NCI-H146 treated with DMSO at 0.1 percent for 48 hours (cell line): ENCODE measurements around the gene ARMH3.
"Not testable (repeated sequence)": the region's sequence is repeated elsewhere in the genome, so short reads cannot be mapped to it uniquely, and the experiment has no call there.

Source experiments
- DNase-seq: peaks from one replicate; lab custom pipeline; 2025; ENCODE audit not compliant: unreplicated experiment; lab: John Stamatoyannopoulos, UW

ARMH3 gene

GRCh38 chr10:101993651-101994200, 62.2 kb downstream of the ARMH3 start:
- no peak for DNase-seq

- DNase-seq, result no peak
Measured at GRCh38 chr10:101993221-101993620, 62.8 kb downstream of the ARMH3 start.

GRCh38 chr10:101987136-101987535, 68.8 kb downstream of the ARMH3 start:
- no peak for DNase-seq

DNA sequence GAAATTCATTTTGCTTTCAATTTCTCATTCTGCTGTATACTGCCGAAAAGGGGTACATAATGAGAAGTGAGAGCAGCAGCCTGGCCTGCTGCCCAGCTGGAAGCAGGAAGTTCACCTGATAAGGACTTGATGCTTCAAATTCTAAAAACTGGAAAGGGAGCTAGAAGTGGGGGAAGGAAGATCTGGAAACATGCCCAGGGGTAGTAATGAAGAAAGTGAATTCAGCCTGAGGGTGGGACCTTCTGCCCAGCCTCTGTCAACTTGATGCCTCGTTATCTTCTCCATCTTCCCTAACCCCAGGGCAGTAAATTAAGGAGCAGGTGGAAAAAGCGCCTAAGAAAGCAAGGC, 69.4 kb downstream of the ARMH3 start:
- no peak for DNase-seq

DNA sequence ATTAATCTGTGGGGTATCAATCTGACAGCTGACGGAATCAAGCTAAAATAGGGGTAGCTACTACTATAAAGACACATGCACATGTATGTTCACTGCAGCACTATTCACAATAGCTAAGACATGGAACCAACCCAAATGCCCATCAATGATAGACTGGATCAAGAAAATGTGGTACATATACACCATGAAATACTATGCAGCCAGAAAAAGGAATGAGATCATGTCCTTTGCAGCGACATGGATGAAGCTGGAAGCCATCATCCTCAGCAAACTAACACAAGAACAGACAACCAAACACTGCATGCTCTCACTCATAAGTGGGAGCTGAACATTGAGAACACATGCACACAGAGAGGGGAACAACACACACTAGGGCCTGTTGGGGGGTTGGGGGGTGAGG, 75.3 kb downstream of the ARMH3 start:
- DNase-seq, result not testable (repeated sequence)

DNA sequence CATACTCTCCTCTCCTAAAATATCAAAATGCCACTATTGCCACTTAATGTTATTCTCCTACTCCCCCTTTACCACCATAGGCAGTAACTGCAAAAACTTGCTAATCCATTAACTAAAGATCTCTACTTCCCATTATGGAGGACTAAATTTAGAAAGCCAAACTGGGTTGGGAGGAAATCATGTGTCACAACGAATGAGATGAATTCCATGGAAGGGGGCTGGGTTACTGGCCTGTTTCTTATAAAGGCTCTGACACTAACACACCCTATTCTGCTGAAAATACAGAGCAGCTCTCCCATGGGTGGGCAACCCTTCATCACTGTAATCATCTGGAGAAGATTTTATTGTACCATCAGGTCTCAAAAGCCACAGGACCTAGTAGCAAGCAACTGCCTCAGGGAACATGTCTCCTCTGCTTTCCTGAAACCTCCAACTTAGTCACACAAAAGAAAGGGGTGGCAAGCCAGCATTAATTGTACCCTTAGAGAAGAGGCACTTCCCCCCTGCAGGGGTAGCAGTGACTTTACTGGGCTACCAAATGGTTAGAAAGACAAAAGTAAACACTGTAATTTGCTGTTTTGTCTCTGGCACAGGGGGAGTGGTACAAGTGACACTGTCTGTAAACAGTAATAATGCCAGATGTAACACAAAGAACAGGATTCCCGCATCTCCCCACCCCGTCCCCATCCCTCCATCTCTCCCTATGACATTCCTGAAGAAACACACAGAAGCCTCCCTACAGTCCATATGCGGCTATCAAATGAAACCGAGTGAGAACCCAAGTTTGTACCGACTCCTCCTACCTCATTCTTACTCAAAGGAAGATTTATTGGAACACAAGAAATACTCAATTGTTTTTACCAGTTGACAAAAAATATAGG, 81.6 kb downstream of the ARMH3 start:
- peak; percentile 96 for DNase-seq

DNA sequence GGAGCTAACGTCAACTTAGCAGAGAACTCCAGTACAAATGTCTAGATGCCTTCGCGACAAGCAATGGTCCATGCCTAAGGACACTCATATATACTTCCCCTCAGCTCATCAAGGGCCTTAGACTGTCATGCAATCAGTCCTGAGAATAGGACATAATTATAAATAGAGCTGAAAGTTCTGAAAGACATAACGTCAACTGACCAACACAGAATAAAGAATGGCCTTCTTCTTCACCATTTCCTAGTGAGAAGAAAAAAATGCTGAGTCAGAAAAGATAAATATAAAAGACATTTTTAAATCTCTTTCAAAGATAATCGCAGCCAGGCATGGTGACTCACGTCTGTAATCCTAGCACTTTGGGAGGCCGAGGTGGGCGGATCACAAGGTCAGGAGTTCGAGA, 83.2 kb downstream of the ARMH3 start:
- no peak for DNase-seq

GRCh38 chr10:101969412-101969922, 86.5 kb downstream of the ARMH3 start:
- DNase-seq, result no peak

DNA sequence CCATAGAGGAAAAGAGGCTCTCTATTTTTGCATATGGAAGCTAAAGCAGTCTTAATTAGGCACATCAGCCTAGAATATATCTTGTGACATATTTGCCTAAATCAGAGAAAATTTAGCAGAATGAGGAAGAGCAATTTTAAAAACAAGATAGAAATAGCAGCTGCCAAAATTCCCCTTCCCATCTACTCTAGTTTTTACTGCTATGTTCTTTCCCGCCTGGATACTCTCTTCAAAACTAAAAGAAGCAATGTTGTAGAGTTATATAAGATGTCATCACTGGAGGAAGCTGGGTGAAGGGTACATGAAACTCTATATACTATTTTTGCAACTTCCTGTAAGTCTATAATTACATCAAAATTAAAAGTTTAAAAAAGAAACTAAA, 87.0 kb downstream of the ARMH3 start:
- DNase-seq, result no peak

GRCh38 chr10:101968286-101968939, 87.6 kb downstream of the ARMH3 start:
- no peak for DNase-seq

- no peak for DNase-seq
Measured at GRCh38 chr10:101967713-101968112, 88.3 kb downstream of the ARMH3 start.

- DNase-seq, result no peak
Measured at GRCh38 chr10:101967119-101967518, 88.9 kb downstream of the ARMH3 start.

GRCh38 chr10:101965075-101965765, 90.8 kb downstream of the ARMH3 start:
- DNase-seq, result no peak

- peak; percentile 34 for DNase-seq
Measured at GRCh38 chr10:101961591-101962498, 94.1 kb downstream of the ARMH3 start.

DNA sequence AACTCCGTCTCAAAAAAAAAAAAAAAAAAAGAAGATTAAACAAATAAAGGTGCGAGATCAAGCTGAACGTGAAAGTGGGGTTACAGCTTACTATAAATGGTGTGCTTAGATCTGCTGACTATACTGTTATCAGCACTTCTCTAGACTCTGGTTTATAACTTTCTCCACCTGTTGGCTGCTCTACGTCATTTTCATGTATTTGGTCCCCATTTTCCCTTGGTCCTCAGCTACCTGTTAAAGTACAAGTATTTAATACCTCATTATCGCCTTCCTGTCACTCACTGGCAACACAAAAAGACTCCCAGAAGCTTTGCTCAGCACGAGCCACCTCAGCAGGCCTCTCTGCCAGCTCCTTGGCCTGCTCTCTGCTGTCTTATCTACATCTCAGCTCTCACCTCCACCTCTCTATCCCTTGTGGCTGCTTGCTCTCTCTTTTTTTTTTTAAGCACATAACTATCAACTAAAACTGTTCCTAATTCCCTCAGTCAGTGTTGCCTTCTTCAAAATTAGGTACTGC, 95.0 kb downstream of the ARMH3 start:
- DNase-seq, result no peak

GRCh38 chr10:101959346-101959916, 96.5 kb downstream of the ARMH3 start:
- no peak for DNase-seq

- no peak for DNase-seq
Measured at GRCh38 chr10:101958691-101959090, 97.3 kb downstream of the ARMH3 start.

- DNase-seq, result no peak
Measured at GRCh38 chr10:101956898-101957297, 99.1 kb downstream of the ARMH3 start.

GRCh38 chr10:101956117-101956516, 99.9 kb downstream of the ARMH3 start:
- no peak for DNase-seq

DNA sequence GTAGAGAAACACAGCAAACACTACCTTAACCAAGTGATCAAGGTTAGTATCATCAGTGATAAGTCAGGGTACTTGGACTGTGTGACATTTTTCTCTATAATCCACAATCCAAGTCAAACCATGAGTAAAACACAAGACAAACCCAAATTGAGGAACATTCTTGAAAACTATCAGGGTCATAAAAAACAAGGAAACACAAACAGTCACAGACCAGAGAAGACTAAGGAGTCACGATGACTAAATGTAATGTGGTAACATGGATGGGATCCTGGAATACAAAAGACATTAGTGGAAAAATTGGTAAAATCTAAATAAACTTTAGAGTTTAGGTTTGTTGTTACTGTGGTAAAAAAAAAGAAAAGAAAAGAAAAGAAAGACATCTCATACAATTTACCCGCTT, 103.8 kb downstream of the ARMH3 start:
- DNase-seq, result no peak
